ENCODE measurements around the gene VPS13D.

VPS13D gene

GRCh38 chr1:12524266-12524665, 294.4 kb downstream of the VPS13D start:
- no peaks in the 10 kb centered on the region for H3F3A ChIP-seq (ENCODE audit: control insufficient read depth, insufficient read depth)
- H3K36me3 ChIP-seq (ENCODE audit: control insufficient read depth, low read length) = no peaks in the 10 kb centered on the region
- TF ChIP-seq, protein P1, sequence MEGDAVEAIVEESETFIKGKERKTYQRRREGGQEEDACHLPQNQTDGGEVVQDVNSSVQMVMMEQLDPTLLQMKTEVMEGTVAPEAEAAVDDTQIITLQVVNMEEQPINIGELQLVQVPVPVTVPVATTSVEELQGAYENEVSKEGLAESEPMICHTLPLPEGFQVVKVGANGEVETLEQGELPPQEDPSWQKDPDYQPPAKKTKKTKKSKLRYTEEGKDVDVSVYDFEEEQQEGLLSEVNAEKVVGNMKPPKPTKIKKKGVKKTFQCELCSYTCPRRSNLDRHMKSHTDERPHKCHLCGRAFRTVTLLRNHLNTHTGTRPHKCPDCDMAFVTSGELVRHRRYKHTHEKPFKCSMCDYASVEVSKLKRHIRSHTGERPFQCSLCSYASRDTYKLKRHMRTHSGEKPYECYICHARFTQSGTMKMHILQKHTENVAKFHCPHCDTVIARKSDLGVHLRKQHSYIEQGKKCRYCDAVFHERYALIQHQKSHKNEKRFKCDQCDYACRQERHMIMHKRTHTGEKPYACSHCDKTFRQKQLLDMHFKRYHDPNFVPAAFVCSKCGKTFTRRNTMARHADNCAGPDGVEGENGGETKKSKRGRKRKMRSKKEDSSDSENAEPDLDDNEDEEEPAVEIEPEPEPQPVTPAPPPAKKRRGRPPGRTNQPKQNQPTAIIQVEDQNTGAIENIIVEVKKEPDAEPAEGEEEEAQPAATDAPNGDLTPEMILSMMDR (IDR thresholded peaks at IDR 0.05; ENCODE audit: low read depth, low read length, poor library complexity, severe bottlenecking) = no peak
- no peak for TF ChIP-seq EZH2phosphoT487 (IDR thresholded peaks at IDR 0.05; ENCODE audit: borderline replicate concordance, low read length)
- H3K27me3 ChIP-seq (ENCODE audit: control insufficient read depth, low read length) = no peaks in the 10 kb centered on the region
- H4K20me1 ChIP-seq (ENCODE audit: control insufficient read depth, insufficient read depth, low read depth, low read length) = no peaks in the 10 kb centered on the region
- H3K27ac ChIP-seq (ENCODE audit: low read depth, low read length) = no peak overlapping the region
- H3K4me3 ChIP-seq (ENCODE audit: low read length) = no peak overlapping the region
- no peak overlapping the region for H3K4me2 ChIP-seq (ENCODE audit: low read length)
- no peaks in the 10 kb centered on the region for H3K79me2 ChIP-seq (ENCODE audit: control insufficient read depth, low read length)
- no peaks in the 10 kb centered on the region for H3K9me2 ChIP-seq (replicated peaks; ENCODE audit: control insufficient read depth, low read length)
- H3K4me1 ChIP-seq (ENCODE audit: control insufficient read depth, low read length) = no peaks in the 10 kb centered on the region
- H3K9me3 ChIP-seq (ENCODE audit: control insufficient read depth, insufficient read depth, low read length) = no peaks in the 10 kb centered on the region

DNA sequence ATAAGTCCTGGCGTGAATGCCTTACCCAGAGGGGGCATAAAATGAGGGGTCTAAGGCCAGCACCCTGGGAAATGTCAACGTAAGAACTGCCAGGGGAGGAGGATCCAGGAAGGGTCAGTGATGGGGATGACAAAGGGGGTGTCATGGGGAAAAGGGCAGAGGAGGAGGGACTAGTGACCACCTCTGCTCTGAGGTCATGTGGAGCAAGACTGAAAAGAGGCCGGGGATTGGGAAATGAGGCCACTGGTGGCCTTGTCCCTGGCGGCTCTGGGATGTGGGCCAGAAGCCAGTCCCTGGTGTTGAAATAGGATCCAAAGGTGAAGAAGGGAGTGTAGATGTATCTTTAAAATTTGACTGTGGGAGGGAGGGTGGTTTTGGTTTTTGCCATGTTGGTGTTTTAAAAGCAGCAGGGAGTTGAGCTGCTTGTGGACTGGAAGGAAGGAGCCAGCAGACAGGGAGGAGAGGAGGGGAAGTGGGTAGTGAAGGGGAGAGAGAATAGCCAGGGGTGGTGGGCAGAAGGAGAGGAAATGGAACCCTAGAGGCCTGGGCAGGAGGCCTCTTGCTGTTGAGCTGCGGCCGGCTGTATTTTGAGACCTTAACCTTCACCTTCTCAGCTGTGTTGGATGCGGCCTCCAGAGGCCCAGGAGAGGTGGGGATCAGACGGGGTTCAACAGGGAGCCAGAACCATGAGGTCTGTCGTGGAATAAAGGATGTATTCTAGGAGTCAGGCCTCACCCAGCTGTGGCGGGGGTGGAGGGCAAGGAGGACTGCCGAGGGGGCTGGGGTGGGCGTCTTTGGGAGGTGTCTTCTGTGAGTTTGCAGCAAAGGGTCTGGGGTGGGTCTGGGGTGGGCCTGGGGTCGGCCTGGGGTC, 295.7 kb downstream of the VPS13D start:
- no peaks in the 10 kb centered on the region for H3K79me2 ChIP-seq (ENCODE audit: control insufficient read depth, low read length)

DNA sequence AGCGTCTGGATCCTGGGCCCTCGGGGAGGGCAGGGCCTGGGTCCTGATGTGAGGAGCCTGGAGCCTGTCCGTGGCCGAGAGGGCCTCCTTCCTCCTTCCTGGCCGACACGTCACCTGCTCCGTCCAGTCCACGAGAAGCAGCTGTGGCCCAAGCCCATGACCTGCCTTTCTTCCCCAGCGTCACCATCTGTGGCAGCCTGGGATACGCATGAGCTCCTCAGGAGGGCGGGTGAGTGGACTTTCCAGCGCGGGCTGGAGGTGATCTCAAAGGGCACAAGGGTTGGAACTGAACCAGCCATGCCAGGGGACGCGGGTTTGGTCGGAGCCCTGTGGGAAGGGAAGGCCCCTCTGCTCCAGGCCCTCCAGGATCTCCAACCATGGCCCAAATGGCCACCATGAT, 297.7 kb downstream of the VPS13D start:
- TF ChIP-seq, protein P1 (IDR thresholded peaks at IDR 0.05; ENCODE audit: low read depth, low read length, poor library complexity, severe bottlenecking) = no peak
- no peak for TF ChIP-seq EZH2phosphoT487 (IDR thresholded peaks at IDR 0.05; ENCODE audit: borderline replicate concordance, low read length)
- no peaks in the 10 kb centered on the region for H3F3A ChIP-seq (ENCODE audit: control insufficient read depth, insufficient read depth)
- no peaks in the 10 kb centered on the region for H3K9me3 ChIP-seq (ENCODE audit: control insufficient read depth, insufficient read depth, low read length)
- no peaks in the 10 kb centered on the region for H4K20me1 ChIP-seq (ENCODE audit: control insufficient read depth, insufficient read depth, low read depth, low read length)
- no peaks in the 10 kb centered on the region for H3K4me1 ChIP-seq (ENCODE audit: control insufficient read depth, low read length)
- H3K36me3 ChIP-seq (ENCODE audit: control insufficient read depth, low read length) = no peaks in the 10 kb centered on the region
- H3K79me2 ChIP-seq (ENCODE audit: control insufficient read depth, low read length) = no peaks in the 10 kb centered on the region
- no peak overlapping the region for H3K4me2 ChIP-seq (ENCODE audit: low read length)
- H3K9me2 ChIP-seq (replicated peaks; ENCODE audit: control insufficient read depth, low read length) = no peaks in the 10 kb centered on the region
- H3K27me3 ChIP-seq (ENCODE audit: control insufficient read depth, low read length) = no peaks in the 10 kb centered on the region
- no peak overlapping the region for H3K4me3 ChIP-seq (ENCODE audit: low read length)
- no peak overlapping the region for H3K27ac ChIP-seq (ENCODE audit: low read depth, low read length)

More for the DNA sequence above, 295.7 kb downstream of the VPS13D start:
- Histone ChIP-seq H3F3A (ENCODE audit: control insufficient read depth, insufficient read depth) (no peaks in the 10 kb centered on the region), H3K4me2 (ENCODE audit: low read length) (no peak overlapping the region), H4K20me1 (ENCODE audit: control insufficient read depth, insufficient read depth, low read depth, low read length) (no peaks in the 10 kb centered on the region), H3K4me3 (ENCODE audit: low read length) (no peak overlapping the region), H3K27me3 (ENCODE audit: control insufficient read depth, low read length) (no peaks in the 10 kb centered on the region), H3K36me3 (ENCODE audit: control insufficient read depth, low read length) (no peaks in the 10 kb centered on the region), H3K9me3 (ENCODE audit: control insufficient read depth, insufficient read depth, low read length) (no peaks in the 10 kb centered on the region), H3K4me1 (ENCODE audit: control insufficient read depth, low read length) (no peaks in the 10 kb centered on the region), H3K27ac (ENCODE audit: low read depth, low read length) (no peak overlapping the region), H3K9me2 (replicated peaks; ENCODE audit: control insufficient read depth, low read length) (no peaks in the 10 kb centered on the region)
- TF ChIP-seq, protein P1 (IDR thresholded peaks at IDR 0.05; ENCODE audit: low read depth, low read length, poor library complexity, severe bottlenecking) = no peak

Data from DOHH2 (cell line).